Measurements from ENCODE around the gene BEGAIN.

DNA sequence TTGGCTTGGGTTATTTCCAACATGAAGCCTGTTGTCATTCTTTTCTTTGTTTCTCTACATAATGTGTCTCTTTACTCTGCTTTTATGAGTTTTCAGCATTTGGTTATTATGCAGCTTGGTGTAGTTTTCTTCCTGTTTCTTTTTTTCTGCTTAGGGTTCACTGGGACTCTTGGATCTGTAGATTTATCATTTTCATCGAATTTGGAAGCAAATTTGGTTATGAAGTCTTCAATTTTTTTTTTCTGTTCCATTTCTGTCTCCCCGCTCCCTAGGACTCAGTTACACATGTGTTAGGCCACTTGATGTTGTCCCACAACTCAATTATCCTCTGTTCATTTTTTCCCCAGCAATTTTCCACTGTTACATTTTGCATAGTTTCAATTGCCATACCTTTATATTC is 13.8 kb upstream of the BEGAIN start:
- TF ChIP-seq EZH2phosphoT487 (IDR thresholded peaks at IDR 0.05; ENCODE audit: insufficient read depth, low read depth) (no peak), EZH2 (IDR thresholded peaks at IDR 0.05; ENCODE audit: insufficient read depth, poor library complexity, severe bottlenecking) (no peak)

Data from GM23248 (cell line).